ENCODE data around the gene SOBP. TPM values are rescaled to one million over a fixed set of nuclear protein-coding genes. Genes with fewer than 3 reads are reported as not detected.
A peak's percentile ranks its signal among the peaks of the same experiment; 100 is the strongest.

The SOBP gene
- total and polyA plus RNA-seq, 8 donors, result 0.58 to 16.9 (median 4.4) TPM

GRCh38 chr6:107637316-107638315 is 147.7 kb downstream of the SOBP start:
- DNase-seq, result no peak
- peaks cover 3 to 25% (median 13%) of the 10 kb centered on the region in 4 donors for H3K4me1 ChIP-seq
- intact Hi-C loops (cut with DNase I; ENCODE audit: low total_unique reads), result no loop called here
- WGBS, 5 donors, result 88 to 92% (median 91%) methylated on average over 11 of the region's 11 CpGs
- no peak overlapping the region for H3K4me3 ChIP-seq
- H3K27ac ChIP-seq, result no peak overlapping the region
- H3K27me3 ChIP-seq, result peaks cover 0 to 21% (median 10%) of the 10 kb centered on the region in 3 donors
- H3K36me3 ChIP-seq, result peaks cover 0 to 7% (median 3%) of the 10 kb centered on the region in 4 donors
- TF ChIP-seq, protein P1, sequence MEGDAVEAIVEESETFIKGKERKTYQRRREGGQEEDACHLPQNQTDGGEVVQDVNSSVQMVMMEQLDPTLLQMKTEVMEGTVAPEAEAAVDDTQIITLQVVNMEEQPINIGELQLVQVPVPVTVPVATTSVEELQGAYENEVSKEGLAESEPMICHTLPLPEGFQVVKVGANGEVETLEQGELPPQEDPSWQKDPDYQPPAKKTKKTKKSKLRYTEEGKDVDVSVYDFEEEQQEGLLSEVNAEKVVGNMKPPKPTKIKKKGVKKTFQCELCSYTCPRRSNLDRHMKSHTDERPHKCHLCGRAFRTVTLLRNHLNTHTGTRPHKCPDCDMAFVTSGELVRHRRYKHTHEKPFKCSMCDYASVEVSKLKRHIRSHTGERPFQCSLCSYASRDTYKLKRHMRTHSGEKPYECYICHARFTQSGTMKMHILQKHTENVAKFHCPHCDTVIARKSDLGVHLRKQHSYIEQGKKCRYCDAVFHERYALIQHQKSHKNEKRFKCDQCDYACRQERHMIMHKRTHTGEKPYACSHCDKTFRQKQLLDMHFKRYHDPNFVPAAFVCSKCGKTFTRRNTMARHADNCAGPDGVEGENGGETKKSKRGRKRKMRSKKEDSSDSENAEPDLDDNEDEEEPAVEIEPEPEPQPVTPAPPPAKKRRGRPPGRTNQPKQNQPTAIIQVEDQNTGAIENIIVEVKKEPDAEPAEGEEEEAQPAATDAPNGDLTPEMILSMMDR (IDR thresholded peaks at IDR 0.05), result no peak
- TF ChIP-seq POLR2AphosphoS5 (IDR thresholded peaks at IDR 0.05), result no peak
- TF ChIP-seq EP300 (IDR thresholded peaks at IDR 0.05), result no peak
- no peak for TF ChIP-seq POLR2A (IDR thresholded peaks at IDR 0.05)
- H3K9me3 ChIP-seq, result no peaks in the 10 kb centered on the region

- H3K4me3 ChIP-seq, result no peak overlapping the region
- no peaks in the 10 kb centered on the region for H3K9me3 ChIP-seq
- peaks cover 3 to 25% (median 13%) of the 10 kb centered on the region in 4 donors for H3K4me1 ChIP-seq
- H3K27ac ChIP-seq, result no peak overlapping the region
- DNase-seq, result no peak
- intact Hi-C loops (cut with DNase I; ENCODE audit: low total_unique reads), result no loop called here
- H3K36me3 ChIP-seq, result peaks cover 0 to 7% (median 3%) of the 10 kb centered on the region in 4 donors
- TF ChIP-seq, protein P1 (IDR thresholded peaks at IDR 0.05), result no peak
- no peak for TF ChIP-seq POLR2AphosphoS5 (IDR thresholded peaks at IDR 0.05)
- TF ChIP-seq POLR2A (IDR thresholded peaks at IDR 0.05), result no peak
- no peak for TF ChIP-seq EP300 (IDR thresholded peaks at IDR 0.05)
- peaks cover 0 to 18% (median 10%) of the 10 kb centered on the region in 3 donors for H3K27me3 ChIP-seq
- 67 to 90% (median 88%) methylated on average over 4 of the region's 4 CpGs for WGBS, 5 donors
Observed at GRCh38 chr6:107638493-107638892, 148.6 kb downstream of the SOBP start.

DNA sequence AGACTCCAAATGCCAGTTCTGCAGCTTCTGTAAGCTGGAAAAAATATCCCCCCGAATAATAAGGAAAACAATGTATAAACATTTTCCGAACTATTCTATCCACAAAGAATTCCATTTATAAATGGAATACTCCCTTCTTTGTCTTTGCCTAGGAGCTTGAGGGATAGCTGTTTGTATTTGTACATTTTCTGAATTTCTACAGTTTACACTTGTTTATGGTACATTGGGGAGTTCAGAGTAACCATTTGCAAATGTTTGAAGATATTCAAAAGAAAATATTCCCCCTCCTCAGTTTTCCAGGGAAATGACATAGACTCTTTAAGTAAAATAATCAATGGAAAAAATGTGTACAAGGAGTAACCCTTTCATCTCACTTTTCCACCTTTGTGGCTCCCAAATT is 149.6 kb downstream of the SOBP start:
- TF ChIP-seq, protein P1 (IDR thresholded peaks at IDR 0.05), result no peak
- TF ChIP-seq EP300 (IDR thresholded peaks at IDR 0.05), result no peak
- no peak for TF ChIP-seq POLR2A (IDR thresholded peaks at IDR 0.05)
- TF ChIP-seq POLR2AphosphoS5 (IDR thresholded peaks at IDR 0.05), result no peak
- H3K4me1 ChIP-seq, result peaks cover 0 to 20% (median 9%) of the 10 kb centered on the region in 4 donors
- WGBS, 5 donors, result 29 to 40% (median 36%) methylated on average over 2 of the region's 2 CpGs
- intact Hi-C loops (cut with DNase I; ENCODE audit: low total_unique reads), result no loop called here
- H3K9me3 ChIP-seq, result no peaks in the 10 kb centered on the region
- DNase-seq, result no peak
- no peak overlapping the region for H3K4me3 ChIP-seq
- peaks cover 0 to 7% (median 1%) of the 10 kb centered on the region in 3 donors for H3K27me3 ChIP-seq
- H3K27ac ChIP-seq, result no peak overlapping the region
- H3K36me3 ChIP-seq, result peaks cover 0 to 6% (median 0%) of the 10 kb centered on the region in 4 donors

GRCh38 chr6:107641071-107641470 is 151.2 kb downstream of the SOBP start:
- Histone ChIP-seq H3K36me3 (peaks cover 0 to 4% (median 0%) of the 10 kb centered on the region in 4 donors), H3K27me3 (no peaks in the 10 kb centered on the region), H3K4me1 (peaks cover 0 to 24% (median 9%) of the 10 kb centered on the region in 4 donors), H3K9me3 (no peaks in the 10 kb centered on the region), H3K4me3 (no peak overlapping the region), H3K27ac (peak overlapping the region in 1 of 5 donors; percentile 31)
- no peak for DNase-seq
- TF ChIP-seq POLR2AphosphoS5 (IDR thresholded peaks at IDR 0.05) (no peak), POLR2A (IDR thresholded peaks at IDR 0.05) (no peak), EP300 (IDR thresholded peaks at IDR 0.05) (no peak)
- TF ChIP-seq, protein P1 (IDR thresholded peaks at IDR 0.05), result no peak
- 78 to 96% (median 87%) methylated on average over 1 of the region's 1 CpG for WGBS, 5 donors
- intact Hi-C loops (cut with DNase I; ENCODE audit: low total_unique reads), result no loop called here
